Mucosa of descending colon (tissue), 3 donors: ENCODE results near the gene GRK7. TPM values are rescaled to one million over a fixed set of nuclear protein-coding genes. Genes with fewer than 3 reads are reported as not detected.

Experiments used
- ATAC-seq: fragments of 200-7000 bp; cut with Tn5 transposase; one replicate; pipeline ENCODE4 v1.9.1; 2020; ENCODE audit warnings: mild to moderate bottlenecking, moderate library complexity
- DNase-seq, 3 donors: peaks; one replicate each; pipeline ENCODE4 v3.0.0-alpha.2; 2020
- H3K36me3 ChIP-seq: fragments of 200-600 bp; one replicate; pipeline ENCODE4 v1.8.0; 2021; ENCODE audit warnings: low read depth, mild to moderate bottlenecking
- H3K4me1 ChIP-seq: fragments of 200-600 bp; one replicate; pipeline ENCODE4 v1.8.0; 2021; ENCODE audit warnings: low read depth, mild to moderate bottlenecking
- H3K4me3 ChIP-seq: fragments of 200-600 bp; one replicate; pipeline ENCODE4 v1.8.0; 2021; ENCODE audit warnings: mild to moderate bottlenecking
- H3K9me3 ChIP-seq: fragments of 200-600 bp; one replicate; pipeline ENCODE4 v1.8.0; 2021; ENCODE audit warnings: mild to moderate bottlenecking
- CTCF ChIP-seq: fragments of 200-600 bp; IDR thresholded peaks from one replicate; pipeline ENCODE4 v1.8.0; 2022; ENCODE audit warnings: antibody characterized with exemption, mild to moderate bottlenecking
- intact Hi-C, 2 donors: fragments of 100-400 bp; cut with DNase I in 1 of 2; cut with micrococcal nuclease in 1 of 2; formaldehyde crosslinking; loops; one replicate each; pipeline versions ENCODE4 v1.11.0 to v1.11.1; 2022; cut with DNase I, micrococcal nuclease
- total RNA-seq, 3 donors: library from RNA; stranded (reverse); fragmentation: NEBNext Ultra II Directional in 2 of 3; extraction: Animal tissue kit (Norgen Biotek cat#: 25700) in 2 of 3; gene quantifications; one replicate each; pipeline versions ENCODE4 v1.2.1 to v1.2.4, GENCODE V29; 2021 to 2023
- donor health status: DM: no; HTN: no; CAD: no; lungs with moderate emphysema.
- donor health status: DM: no; HTN: no; CAD: no.
- donor health status: DM: no; HTN: yes; CAD: no.

Gene GRK7
- total RNA-seq, 3 donors from 2014 or later = not detected

GRCh38 chr3:141811348-141811747 is 48.1 kb downstream of the GRK7 start:
- no peak for TF ChIP-seq CTCF
- Histone ChIP-seq H3K4me1 (no peaks in the 10 kb centered on the region), H3K9me3 (no peaks in the 10 kb centered on the region), H3K36me3 (no peaks in the 10 kb centered on the region), H3K4me3 (no peak overlapping the region)
- ATAC-seq = no peak
- DNase-seq = no peak
- intact Hi-C loops = no loop called here

GRCh38 chr3:141812084-141812483 is 48.9 kb downstream of the GRK7 start:
- TF ChIP-seq CTCF = no peak
- Histone ChIP-seq H3K4me3 (no peak overlapping the region), H3K9me3 (no peaks in the 10 kb centered on the region), H3K4me1 (no peaks in the 10 kb centered on the region), H3K36me3 (no peaks in the 10 kb centered on the region)
- intact Hi-C loops = no loop called here
- no peak for DNase-seq
- ATAC-seq = no peak

- H3K4me1 ChIP-seq = no peaks in the 10 kb centered on the region
- DNase-seq = no peak
- no peaks in the 10 kb centered on the region for H3K36me3 ChIP-seq
- ATAC-seq = no peak
- TF ChIP-seq CTCF = no peak
- H3K4me3 ChIP-seq = no peak overlapping the region
- intact Hi-C loops = no loop called here
- H3K9me3 ChIP-seq = no peaks in the 10 kb centered on the region
These were observed 49.4 kb downstream of the GRK7 start for GRCh38 chr3:141812586-141812985.

Other genes starting within 250 kb of the GRK7 start
- 100 to 1,000 TPM; 107 to 144 (median 112) TPM for gene RNF7, start 25.1 kb upstream of the GRK7 start, total RNA-seq
- gene ATP1B3, start 113.2 kb downstream of the GRK7 start, total RNA-seq = 100 to 1,000 TPM; 266 to 466 (median 330) TPM